ENCODE data around the gene ATXN1.
"Not testable (repeated sequence)": the region's sequence is repeated elsewhere in the genome, so short reads cannot be mapped to it uniquely, and the experiment has no call there.

The ATXN1 gene

DNA sequence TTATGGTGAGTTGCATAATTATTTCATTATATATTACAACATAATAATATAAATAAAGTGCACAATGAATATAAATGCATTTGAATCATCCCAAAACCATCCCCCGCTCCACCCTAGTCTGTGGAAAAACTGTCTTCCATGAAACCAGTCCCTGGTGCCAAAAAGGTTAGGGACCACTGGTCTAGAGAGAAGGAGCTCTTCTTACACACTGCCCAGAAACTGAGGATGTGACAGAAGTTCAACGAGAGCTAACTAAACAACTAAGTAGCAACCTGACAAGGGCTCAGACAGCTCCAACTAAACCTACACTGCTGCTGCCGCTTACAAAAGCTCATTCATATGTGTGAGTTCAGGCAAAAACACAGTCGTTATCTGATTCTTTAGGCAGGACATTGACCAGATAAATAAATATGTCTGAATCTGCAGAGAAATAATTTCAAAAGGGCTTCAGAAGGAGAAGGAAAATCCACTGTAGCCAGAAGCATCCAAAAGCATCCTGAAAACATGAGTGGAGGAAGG is 125.9 kb downstream of the ATXN1 start:
- no peak for DNase-seq

DNA sequence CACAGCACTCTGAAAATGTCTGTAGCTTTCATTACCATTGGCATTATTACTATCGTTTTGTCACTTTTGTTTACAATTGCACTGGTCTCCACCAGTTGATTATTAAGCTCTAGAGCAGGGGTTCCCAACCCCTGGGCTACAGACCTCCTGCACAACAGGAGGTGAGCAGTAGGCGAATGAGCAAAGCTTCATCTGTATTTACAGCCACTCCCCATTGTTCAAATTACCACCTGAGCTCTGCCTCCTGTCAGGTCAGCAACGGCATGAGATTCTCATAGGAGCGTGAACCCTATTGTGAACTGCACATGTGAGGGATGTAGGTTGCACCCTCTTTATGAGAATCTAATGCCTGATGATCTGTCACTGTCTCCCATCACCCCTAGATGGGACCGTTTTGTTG is 126.4 kb downstream of the ATXN1 start:
- DNase-seq: no peak

DNA sequence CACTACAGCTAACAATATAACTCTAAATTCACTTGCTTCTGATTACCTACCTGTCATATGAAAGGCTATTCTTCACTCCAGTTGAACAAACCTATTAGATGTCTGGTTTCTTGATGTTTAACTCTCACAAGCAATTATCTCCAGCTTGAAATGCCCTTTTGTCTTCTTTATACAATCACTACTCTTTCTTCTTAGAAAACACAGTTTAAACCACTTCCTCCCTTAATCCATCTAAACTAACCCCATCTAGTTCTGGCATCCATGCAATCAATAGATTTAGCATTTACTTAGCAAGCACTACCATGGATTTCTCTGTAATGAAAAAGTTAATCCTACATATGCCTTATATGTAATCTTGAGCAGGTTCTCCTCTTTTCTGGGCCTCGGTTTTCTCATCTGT is 127.3 kb downstream of the ATXN1 start:
- DNase-seq: no peak

DNA sequence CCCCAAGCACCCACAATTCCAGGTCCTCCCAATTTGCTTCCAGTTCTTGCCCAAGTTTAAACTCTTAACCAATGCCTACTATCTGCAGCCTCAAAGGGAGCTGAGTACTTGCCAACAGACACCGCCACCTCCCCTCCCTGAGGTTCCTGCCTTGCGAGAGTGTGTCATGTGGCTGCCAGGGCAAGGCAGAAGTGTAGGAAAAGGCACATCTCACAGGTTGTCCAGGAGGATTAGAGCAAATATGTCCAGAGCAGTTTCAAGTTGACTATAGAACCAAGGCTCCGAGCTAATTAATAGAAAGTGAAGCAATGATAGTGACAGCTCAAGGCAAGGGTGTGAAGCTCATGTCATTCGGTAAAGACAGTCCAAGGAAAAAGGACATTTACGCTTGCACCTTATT is 127.8 kb downstream of the ATXN1 start:
- no peak for DNase-seq

DNA sequence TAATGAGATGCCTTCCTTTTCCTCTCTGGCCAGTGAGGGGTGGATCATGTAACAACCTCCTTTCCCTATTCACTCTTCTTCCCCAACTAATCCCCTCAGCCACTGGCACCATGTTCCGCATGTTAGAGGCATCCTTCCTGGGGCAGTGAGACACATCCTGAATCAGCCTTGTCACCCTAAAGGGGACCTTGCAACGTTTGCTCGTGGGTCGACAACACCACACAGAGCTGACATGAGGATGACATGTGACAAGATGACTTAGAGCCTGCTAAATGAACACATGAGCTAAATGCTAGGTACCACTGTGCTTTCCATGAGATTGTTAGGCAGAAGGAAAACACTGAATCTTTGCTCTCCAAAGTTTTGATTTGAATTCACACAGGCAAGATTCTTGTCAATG is 129.2 kb downstream of the ATXN1 start:
- DNase-seq: no peak

DNA sequence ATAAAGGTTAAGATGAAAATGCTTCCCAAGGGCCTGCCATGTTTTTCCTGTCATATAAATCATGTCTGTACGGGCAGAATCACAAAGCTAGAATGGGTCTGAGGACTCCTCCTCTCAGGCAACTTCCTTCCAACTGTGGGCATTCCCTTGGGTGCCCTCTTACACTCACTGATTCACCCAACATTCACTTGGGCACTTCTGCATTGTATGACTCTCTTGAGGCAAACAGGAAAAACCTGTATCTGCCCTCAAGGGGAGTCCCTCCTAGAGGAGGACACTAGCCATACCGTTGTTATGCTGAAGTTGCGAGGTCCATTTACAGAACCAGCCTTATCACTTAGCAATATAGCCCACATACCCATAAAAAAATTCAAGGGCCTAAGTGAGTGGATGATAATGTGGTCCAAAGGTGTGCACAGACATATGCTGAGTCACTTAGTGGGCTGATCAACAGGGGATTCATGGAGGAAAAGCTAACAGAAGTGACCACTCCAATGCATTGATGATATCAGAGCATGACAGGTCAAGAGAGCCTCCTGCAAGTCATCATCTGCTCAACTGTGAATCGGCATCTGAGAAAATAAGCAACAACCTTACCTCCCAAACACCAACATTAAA is 131.1 kb downstream of the ATXN1 start:
- DNase-seq: no peak

DNA sequence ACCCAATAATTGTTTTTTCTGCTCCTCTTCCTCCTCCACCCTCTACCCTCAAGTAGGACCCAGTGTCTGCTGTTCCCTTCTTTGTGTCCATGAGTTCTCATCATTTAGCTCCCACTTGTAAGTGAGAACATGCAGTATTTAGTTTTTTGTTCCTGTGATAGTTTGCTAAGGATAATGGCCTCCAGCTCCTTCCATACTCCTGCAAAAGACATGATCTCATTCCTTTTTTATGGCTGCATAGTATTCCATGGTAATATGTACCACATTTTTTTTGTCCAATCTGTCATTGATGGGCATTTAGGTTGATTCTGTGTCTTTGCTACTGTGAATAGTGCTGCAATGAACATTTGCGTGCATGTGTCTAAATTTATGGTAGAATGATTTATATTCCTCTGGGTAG is 132.7 kb downstream of the ATXN1 start:
- not testable (repeated sequence) for DNase-seq

DNA sequence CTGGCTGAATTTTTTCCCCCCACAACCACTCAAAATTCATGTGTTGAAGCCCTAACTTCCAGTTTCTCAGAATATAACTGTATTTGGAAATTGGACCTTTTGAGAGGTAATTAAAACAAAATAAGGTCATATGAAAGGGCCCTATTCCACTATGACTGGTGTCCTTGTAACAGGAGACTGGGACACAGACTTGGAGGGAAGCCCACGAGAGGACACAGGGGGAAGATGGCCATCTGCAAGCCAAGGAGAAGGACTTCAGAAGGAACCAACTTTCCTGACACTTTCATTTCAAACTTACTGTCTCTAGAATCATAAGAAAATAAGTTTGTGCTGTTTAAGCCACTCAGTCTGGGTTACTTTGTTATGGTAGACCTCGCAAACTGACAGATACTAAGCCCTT is 134.6 kb downstream of the ATXN1 start:
- DNase-seq: no peak

DNA sequence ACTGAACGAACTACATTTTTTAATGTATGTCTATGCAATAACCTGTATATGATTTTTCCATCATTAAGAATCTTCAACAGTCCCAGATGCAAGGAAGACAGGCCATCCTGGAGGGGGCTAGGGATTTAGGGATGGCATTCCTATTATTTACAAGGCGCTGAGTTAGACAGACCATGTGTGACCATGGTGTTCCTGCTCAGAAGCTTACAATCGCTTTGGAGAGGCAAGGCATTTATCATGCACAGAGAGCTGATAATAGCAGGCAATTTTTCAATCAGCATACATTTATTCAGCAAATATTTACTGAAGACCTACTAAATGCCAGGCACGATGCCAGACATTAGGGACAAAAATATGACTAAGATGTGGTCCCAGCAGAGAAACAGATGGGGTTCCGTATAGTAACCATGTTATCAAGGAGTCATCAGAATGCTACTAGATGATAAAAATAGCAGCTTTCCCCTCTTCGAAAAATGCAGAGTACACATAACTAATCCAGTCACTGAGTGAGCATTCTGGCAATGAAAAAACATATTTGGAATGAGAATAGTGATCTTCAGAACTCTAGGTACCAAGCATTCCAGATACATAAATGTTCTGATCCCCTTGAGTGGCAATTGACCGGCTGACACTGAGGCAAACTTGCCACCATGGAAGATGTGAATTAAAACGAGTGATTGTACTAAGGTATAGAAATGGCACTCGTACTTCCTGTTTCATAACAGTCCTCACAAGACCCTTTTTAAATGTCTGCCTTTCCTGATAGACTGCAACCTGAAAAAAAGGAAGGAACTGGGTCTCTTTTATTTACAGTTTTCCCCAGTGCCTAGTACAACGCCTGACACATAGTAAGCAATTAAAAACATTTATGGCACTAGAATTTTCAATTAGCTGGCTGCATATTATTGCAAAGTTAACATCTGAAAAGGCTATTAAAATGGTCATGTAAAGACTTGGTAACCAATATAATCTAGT is 135.7 kb downstream of the ATXN1 start:
- DNase-seq: peak; percentile 62

DNA sequence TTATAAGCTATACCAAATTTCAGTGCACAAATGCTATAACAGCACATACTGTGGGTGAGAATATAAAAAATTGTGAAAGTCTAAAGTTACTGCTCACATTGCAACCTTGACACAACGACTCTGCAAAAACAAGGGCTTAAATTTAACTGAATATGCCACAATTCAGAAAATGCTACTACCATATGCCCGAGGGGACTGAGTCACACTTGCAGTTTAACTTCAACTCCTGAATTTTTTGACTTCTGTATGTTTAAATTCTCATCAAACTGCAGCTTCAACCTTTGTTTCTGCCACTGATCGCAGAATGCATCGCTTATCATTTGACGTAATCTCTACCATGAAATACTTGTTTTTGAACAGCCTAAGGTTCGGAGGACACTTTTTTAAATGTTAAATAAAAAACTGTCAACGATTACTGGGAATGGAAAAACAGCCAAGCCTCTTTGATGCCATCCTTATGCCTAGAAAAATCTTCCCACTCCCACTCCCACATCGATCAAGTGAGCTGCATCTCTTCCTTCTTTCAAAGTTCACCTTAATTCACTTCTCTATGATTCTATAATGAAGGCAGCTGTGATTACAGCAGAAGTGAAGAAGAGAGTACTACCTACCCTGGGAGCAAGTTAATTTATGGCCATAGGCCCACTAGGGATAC is 136.5 kb downstream of the ATXN1 start:
- DNase-seq: no peak

DNA sequence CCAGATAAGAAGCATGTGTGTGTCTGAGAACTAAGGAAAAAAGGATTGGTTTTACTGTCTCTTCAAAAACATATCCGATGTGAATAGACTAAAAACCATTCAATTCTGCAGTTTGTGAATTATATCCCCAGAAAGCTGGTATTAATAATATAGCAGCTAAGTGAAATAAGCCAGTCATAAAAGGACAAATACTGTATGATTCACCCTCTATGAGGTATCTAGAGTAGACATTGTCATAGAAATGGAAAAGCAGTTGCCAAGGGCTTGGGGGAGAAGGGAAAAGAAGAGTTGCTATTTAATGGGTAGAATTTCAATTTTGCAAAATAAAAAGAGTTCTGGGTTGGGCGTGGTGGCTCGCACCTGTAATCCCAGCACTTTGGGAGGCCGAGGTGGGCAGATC is 137.5 kb downstream of the ATXN1 start:
- peak; percentile 29 for DNase-seq

DNA sequence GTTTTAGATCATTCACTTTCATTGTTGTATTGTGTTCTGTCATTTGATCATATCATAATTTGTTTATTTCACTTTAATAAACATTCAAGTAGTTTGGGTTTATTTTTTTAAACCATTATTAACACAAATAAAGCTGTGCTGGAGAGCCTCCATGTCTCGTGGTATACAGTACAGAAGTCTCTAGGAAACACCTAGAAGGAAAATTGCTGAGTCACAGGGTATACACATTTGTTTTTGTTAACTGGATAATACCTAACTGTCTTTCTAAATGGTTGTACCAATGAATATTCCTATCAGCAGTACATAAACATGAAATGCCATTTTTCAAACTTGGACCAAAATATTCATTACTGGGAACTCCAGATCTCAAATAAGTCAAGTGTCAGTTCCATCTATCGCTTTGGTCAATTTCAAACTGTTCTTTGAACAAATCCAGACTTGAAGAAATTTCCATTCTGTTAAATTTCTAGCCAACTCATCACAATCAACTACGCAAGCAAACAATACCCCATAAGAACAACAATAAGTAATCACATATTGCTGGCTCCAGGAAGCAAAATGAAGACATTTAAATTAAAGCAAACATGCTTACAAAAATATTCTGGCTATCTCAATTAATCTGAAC is 138.1 kb downstream of the ATXN1 start:
- peak; percentile 32 for DNase-seq

DNA sequence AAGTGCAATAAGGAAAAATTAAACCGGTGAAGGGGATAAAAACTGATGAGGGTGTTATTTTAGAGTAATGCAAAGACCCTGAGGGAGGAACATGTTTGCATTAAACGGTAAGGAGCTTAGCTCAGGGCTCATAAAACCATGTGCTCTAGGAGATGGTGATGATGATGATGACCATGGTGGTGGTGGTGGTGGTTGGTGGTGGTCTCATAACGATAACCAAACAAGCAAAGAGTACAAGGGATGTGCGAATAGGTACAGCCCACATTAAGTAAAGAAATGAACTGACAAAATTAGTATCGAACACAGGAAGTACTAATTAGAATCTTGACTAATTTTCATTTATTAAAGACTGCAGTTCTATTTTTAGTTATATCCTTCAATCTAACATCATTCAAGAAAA is 139.1 kb downstream of the ATXN1 start:
- no peak for DNase-seq

DNA sequence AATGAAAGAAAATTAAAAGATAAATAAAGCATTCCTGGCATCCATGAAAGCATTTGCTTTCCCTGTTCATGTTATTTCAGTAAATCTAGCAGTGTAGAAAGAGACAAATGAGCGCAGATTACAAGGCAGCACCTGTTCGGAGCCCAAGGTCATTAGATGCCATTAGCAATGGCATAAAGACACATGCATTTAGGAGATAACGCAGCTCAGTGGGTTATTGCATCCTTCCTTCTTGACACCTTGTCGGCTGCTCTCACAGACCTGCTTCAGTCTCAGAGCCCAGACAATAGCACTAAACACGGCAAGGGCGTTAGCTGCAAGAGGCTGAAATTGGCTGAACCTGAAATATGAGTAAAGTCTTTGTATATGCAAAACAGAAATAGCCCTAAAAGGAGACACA is 140.3 kb downstream of the ATXN1 start:
- no peak for DNase-seq

DNA sequence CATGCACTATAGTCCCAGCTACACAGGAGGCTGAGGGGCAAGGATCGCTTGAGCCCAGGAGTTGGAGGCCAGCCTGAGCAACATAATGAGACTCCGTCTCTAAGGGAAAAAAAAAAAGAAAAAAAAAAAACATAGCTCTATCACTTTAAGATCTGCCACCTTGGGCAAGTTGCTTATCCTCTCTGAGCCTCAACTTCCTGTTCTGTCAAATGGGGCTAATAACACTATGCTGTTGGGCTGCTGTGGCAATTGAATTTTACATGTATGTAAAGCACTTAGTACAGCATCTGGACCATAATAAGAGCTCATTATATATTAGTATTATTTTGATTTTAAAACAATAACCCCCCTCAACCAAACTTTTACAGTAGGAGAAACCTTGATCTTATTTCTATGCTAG is 141.5 kb downstream of the ATXN1 start:
- no peak for DNase-seq

DNA sequence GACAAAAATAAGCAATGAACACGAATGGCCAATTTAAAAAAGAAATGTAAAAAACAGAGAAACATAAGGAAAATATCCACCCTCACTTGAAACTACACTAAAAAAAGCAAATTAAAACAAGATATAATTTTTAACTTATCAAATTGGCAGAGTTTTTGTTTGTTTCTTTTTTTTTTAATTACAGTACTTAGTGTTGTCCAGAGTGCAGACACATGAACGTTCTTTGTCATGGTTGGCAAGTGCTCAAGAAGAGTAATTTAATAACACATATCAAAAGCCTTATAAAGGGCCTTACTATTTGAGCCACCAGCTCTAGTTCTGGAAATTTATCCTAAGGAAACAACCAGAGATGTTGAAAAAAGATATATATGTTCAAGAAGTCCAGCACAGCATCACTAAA is 142.3 kb downstream of the ATXN1 start:
- DNase-seq: no peak

DNA sequence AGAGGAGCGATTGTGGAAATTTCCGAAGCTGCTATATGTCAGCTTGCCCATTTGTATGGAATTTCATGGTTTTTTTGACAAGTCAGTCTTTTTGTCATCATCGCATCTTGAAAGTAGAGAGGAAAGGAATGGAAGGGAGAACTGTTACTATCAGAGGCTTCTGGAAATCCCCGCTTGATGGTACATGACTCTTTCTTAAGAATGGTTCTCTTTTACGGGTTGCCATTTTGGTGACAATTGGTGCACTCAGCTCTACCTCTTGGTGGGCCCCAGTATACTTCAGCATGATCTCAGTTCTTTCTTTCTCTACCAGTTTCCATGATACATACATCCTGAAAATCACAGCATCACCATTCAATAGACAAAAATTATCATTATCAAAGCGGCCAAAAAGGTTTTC is 146.0 kb downstream of the ATXN1 start:
- not testable (repeated sequence) for DNase-seq

DNA sequence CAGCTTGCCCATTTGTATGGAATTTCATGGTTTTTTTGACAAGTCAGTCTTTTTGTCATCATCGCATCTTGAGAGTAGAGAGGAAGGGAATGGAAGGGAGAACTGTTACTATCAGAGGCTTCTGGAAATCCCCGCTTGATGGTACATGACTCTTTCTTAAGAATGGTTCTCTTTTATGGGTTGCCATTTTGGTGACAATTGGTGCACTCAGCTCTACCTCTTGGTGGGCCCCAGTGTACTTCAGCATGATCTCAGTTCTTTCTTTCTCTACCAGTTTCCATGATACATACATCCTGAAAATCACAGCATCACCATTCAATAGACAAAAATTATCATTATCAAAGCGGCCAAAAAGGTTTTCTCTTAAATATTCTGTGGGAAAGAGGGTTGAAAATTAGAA is 147.1 kb downstream of the ATXN1 start:
- DNase-seq: not testable (repeated sequence)

DNA sequence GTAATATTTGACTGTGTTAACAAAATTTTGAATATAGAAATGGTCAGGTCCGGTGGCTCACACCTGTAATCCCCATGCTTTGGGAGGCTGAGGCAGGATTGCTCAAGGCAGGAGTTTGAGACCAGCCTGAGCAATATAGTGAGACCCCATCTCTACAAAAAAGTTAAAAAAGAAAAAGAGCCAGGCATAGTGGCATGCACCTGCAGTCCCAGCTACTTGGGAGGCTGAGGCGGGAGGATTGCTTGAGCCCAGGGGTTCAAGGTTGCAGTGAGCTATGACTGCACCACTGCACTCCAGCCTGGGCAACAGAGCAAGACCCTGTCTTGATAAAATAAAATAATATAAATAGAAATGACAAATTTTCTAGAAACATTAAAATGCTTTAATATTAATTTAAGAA is 147.8 kb downstream of the ATXN1 start:
- DNase-seq: not testable (repeated sequence)

DNA sequence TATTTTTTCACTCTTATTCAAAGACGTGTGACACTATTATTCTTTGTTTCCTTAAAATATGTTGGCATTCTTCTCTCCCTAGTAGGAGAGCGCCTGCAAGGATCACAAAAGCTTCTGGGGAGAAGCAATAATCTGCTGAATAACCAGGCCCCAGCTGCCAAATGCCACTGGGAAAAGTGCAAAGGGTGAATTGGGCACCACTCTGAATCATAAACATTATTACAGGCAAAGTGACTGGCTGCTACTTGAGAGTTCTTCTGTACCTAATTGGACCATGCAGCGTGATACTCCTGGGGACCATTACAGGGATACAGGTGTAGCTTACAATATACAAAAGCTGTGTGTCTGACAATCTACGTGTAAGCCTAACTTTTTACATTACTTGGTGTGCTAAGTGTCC is 152.8 kb downstream of the ATXN1 start:
- DNase-seq: no peak

DNA sequence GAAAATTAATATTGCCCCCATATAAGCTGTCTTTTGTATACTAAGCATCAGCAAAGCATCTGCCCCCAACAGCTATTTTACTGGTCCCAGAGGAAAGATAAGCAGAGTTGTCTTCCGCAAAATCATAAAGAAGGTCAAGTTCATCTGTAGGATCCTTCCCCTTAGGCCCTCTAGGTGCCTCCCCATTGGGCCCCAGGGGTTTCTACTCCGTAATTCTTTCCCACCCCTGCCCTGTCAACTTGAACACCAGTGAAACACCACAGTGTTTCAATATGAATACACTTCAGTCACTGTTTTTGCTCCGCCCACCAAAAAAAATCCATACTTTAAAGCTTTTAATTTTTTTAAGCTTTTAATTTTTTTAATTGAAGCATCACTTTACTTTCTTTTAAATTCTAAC is 159.2 kb downstream of the ATXN1 start:
- DNase-seq: no peak

DNA sequence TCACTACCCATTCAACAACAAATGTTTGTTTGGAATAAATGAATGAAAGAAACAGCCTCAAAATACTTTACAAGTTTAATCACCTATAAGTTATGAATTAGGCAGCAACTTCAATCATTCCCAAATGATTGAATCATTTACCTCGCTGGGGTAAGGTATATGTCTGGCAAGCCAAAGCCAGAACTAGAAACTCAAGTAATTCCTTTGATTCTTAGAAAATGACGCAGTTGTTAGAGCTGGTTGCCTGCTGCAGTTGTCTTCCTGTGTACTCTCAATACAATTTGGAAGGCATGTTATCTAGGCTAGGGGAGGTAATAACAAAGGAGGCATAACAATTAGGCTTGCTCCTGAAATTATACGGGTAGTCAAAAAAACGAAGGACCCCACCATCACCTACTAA is 160.6 kb downstream of the ATXN1 start:
- DNase-seq: no peak

DNA sequence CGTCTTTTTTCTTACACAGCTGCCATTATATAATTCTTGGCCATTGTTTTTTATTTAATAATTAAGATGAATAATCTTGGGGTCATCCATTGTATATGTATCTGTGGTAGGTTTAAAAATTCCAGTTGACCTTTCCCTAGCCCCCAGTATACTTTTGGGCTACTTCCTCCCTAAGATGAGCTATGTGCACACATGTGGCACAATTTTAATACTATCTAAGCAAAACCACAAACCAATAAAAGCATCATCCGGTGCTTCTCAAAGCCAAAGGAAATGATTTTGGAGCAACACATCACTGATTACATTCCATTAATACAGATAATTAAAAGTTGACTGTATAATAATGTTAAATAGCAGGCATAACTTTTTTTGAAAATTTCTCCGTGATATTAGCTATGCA is 161.2 kb downstream of the ATXN1 start:
- peak; percentile 14 for DNase-seq
